ENCODE measurements around the gene AVP. TPM values are rescaled to one million over a fixed set of nuclear protein-coding genes. Genes with fewer than 3 reads are reported as not detected.

Gene AVP
- polyA plus RNA-seq, 2 of the 4 experiments (the other 2 are of a cell fraction), result not detected

GRCh38 chr20:3085571-3086072 lies 1.1 kb upstream of the AVP start:
- H3K4me3 ChIP-seq, result no peak overlapping the region
- H3K4me2 ChIP-seq, result no peak overlapping the region
- ATAC-seq (no peak), DNase-seq (ENCODE audit: low read depth in 1 of 2, low spot score in 1 of 2) (no peak), FAIRE-seq (no peak)
- 95% methylated on average over 7 of the region's 8 CpGs for WGBS (ENCODE audit: missing lambda C conversion rate)
- ChIA-PET POLR2A (no interaction called here), CTCF (interaction anchor here (0.6 to 4.1 kb wide), 6 partner anchors 8 to 297 kb away, joined by 3 to 16 read pairs (median 8); no protein-coding TSS in a partner anchor)
- H3K4me1 ChIP-seq, result peaks cover 17% of the 10 kb centered on the region
- no peaks in the 10 kb centered on the region for H3K9me3 ChIP-seq
- TF ChIP-seq RFX5 (IDR thresholded peaks at IDR 0.05), result no peak
- no peak for TF ChIP-seq EHMT2 (IDR thresholded peaks at IDR 0.05; ENCODE audit: low read depth)
- no peak for TF ChIP-seq TFCP2L1 (CRISPR knock-in tag; IDR thresholded peaks at IDR 0.05)
- TF ChIP-seq FOSB (CRISPR knock-in tag; IDR thresholded peaks at IDR 0.05), result no peak
- TF ChIP-seq GATA3 (IDR thresholded peaks at IDR 0.05; ENCODE audit: borderline replicate concordance), result no peak
- no peak for TF ChIP-seq RCOR1 (IDR thresholded peaks at IDR 0.05; ENCODE audit: low read depth, low read length)
- TF ChIP-seq CBX2 (IDR thresholded peaks at IDR 0.05; ENCODE audit: borderline replicate concordance, low read depth), result no peak
- no peak for TF ChIP-seq ZNF302 (CRISPR knock-in tag; IDR thresholded peaks at IDR 0.05)
- TF ChIP-seq, protein P1, sequence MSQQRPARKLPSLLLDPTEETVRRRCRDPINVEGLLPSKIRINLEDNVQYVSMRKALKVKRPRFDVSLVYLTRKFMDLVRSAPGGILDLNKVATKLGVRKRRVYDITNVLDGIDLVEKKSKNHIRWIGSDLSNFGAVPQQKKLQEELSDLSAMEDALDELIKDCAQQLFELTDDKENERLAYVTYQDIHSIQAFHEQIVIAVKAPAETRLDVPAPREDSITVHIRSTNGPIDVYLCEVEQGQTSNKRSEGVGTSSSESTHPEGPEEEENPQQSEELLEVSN (IDR thresholded peaks at IDR 0.05; ENCODE audit: borderline replicate concordance, low read depth), result no peak
- TF ChIP-seq, protein P2, sequence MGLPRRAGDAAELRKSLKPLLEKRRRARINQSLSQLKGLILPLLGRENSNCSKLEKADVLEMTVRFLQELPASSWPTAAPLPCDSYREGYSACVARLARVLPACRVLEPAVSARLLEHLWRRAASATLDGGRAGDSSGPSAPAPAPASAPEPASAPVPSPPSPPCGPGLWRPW (IDR thresholded peaks at IDR 0.05), result no peak
- TF ChIP-seq JUN (IDR thresholded peaks at IDR 0.05), result no peak
- TF ChIP-seq POLR2A (IDR thresholded peaks at IDR 0.05; ENCODE audit: low read length), result no peak
- TF ChIP-seq, protein P3, sequence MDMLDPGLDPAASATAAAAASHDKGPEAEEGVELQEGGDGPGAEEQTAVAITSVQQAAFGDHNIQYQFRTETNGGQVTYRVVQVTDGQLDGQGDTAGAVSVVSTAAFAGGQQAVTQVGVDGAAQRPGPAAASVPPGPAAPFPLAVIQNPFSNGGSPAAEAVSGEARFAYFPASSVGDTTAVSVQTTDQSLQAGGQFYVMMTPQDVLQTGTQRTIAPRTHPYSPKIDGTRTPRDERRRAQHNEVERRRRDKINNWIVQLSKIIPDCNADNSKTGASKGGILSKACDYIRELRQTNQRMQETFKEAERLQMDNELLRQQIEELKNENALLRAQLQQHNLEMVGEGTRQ (IDR thresholded peaks at IDR 0.05), result no peak
- no peak for TF ChIP-seq KDM1A (IDR thresholded peaks at IDR 0.05; ENCODE audit: low read depth)
- TF ChIP-seq CHD2 (IDR thresholded peaks at IDR 0.05; ENCODE audit: low read length, partially characterized antibody), result no peak
- TF ChIP-seq MAX (IDR thresholded peaks at IDR 0.05), result no peak
- no peak for TF ChIP-seq FOXS1 (CRISPR knock-in tag; IDR thresholded peaks at IDR 0.05)
- TF ChIP-seq, protein P4, sequence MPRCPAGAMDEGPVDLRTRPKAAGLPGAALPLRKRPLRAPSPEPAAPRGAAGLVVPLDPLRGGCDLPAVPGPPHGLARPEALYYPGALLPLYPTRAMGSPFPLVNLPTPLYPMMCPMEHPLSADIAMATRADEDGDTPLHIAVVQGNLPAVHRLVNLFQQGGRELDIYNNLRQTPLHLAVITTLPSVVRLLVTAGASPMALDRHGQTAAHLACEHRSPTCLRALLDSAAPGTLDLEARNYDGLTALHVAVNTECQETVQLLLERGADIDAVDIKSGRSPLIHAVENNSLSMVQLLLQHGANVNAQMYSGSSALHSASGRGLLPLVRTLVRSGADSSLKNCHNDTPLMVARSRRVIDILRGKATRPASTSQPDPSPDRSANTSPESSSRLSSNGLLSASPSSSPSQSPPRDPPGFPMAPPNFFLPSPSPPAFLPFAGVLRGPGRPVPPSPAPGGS (IDR thresholded peaks at IDR 0.05), result no peak
- TF ChIP-seq SREBF2 (IDR thresholded peaks at IDR 0.05), result no peak
- no peak overlapping the region for H3K27ac ChIP-seq

DNA sequence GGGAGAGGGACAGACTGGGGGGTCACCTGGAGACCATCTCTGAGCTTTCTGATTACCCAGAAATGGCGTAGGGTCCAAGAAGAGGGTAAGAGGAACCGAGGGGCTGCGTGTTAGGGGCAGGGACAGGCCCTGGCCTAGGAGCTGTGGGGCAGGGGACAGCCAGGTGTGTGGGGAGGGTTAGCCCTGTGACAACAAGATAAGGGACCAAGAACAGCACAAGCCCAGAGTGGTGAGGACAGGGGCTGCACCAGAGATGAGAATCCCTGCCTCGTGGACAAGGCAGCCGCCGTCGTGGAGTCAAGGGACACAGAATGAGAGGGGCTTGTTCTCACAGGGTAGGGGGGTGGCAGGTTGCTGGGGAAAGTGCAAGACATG lies 449 bp upstream of the AVP start:
- ChIA-PET CTCF (interaction anchor here (1.0 to 4.1 kb wide), 3 partner anchors 19 to 32 kb away, joined by 3 to 12 read pairs (median 12); no protein-coding TSS in a partner anchor), POLR2A (no interaction called here)
- 91% methylated on average over 7 of the region's 7 CpGs for WGBS (ENCODE audit: missing lambda C conversion rate)
- H3K4me2 ChIP-seq, result no peak overlapping the region
- no peak for ATAC-seq
- no peak for TF ChIP-seq MAX (IDR thresholded peaks at IDR 0.05)
- no peak for TF ChIP-seq CBX8 (IDR thresholded peaks at IDR 0.05)
- TF ChIP-seq KDM5A (IDR thresholded peaks at IDR 0.05), result no peak
- TF ChIP-seq PHF8 (IDR thresholded peaks at IDR 0.05; ENCODE audit: borderline replicate concordance, low read depth), result no peak
- no peak for TF ChIP-seq PBX3 (IDR thresholded peaks at IDR 0.05)
- TF ChIP-seq HOXA7 (CRISPR knock-in tag; IDR thresholded peaks at IDR 0.05), result no peak
- TF ChIP-seq, protein P2 (IDR thresholded peaks at IDR 0.05), result no peak
- TF ChIP-seq EHF (CRISPR knock-in tag; IDR thresholded peaks at IDR 0.05), result no peak
- no peak for TF ChIP-seq NPAS2 (CRISPR knock-in tag; IDR thresholded peaks at IDR 0.05; ENCODE audit: borderline replicate concordance)
- TF ChIP-seq POLR2AphosphoS2 (conservative IDR thresholded peaks at IDR 0.05; ENCODE audit: low read length), result no peak
- no peak for DNase-seq (ENCODE audit: low read depth in 1 of 2, low spot score in 1 of 2)
- no peak overlapping the region for H3K4me3 ChIP-seq
- no peaks in the 10 kb centered on the region for H3K9me3 ChIP-seq
- H3K27ac ChIP-seq, result no peak overlapping the region
- FAIRE-seq, result no peak
- peaks cover 19% of the 10 kb centered on the region for H3K4me1 ChIP-seq

All from A549 (cell line).